ENCODE measurements around the gene FAM184A. TPM values are rescaled to one million over a fixed set of nuclear protein-coding genes. Genes with fewer than 3 reads are reported as not detected.

The FAM184A gene
- total and polyA plus RNA-seq, 10 of the 15 experiments (the other 5 are each of a cell fraction or from before 2014, with no cell fraction given), result 0.15 to 0.23 TPM; not detected in 8

- Histone ChIP-seq H3K4me2 (ENCODE audit: control insufficient read depth, insufficient read depth) (no peak overlapping the region), H3K4me1 (ENCODE audit: control insufficient read depth, insufficient read depth, low read length) (no peaks in the 10 kb centered on the region), H3K9ac (ENCODE audit: control insufficient read depth, insufficient read depth, low read length) (no peak overlapping the region), H2AFZ (ENCODE audit: control insufficient read depth, low read depth, low read length) (no peak overlapping the region), H3K27ac (ENCODE audit: control insufficient read depth, insufficient read depth) (no peak overlapping the region), H3K4me3 (no peak overlapping the region), H3K79me2 (ENCODE audit: control insufficient read depth, insufficient read depth, low read length) (no peaks in the 10 kb centered on the region), H3K36me3 (ENCODE audit: control insufficient read depth in 2 of 2, insufficient read depth in 2 of 2, low read length in 1 of 2) (no peaks in the 10 kb centered on the region), H3K9me3 (replicated peaks; ENCODE audit: control insufficient read depth, insufficient read depth, low read length) (no peaks in the 10 kb centered on the region), H4K20me1 (ENCODE audit: control insufficient read depth, insufficient read depth) (no peaks in the 10 kb centered on the region), H3K27me3 (replicated peaks in 1 of 2; ENCODE audit: control insufficient read depth in 2 of 2, insufficient read depth in 2 of 2, low read length in 1 of 2) (no peaks in the 10 kb centered on the region; a peak in 1 of 4 replicates)
- intact Hi-C loops (cut with micrococcal nuclease; ENCODE audit: unreplicated experiment), result no loop called here
- ATAC-seq (no peak), FAIRE-seq (no peak), DNase-seq (ENCODE audit: low read depth, low spot score) (no peak)
- ChIA-PET CTCF (no interaction called here), POLR2A (no interaction called here), SMC1A (ENCODE audit: uncharacterized antibody, unreplicated experiment) (no interaction called here), RAD21 (ENCODE audit: unreplicated experiment) (no interaction called here)
- no TSS peak for BruUV-seq (replicated peaks)
- 0% methylated on average over 1 of the region's 1 CpG for whole genome bisulfite sequencing (ENCODE audit: insufficient coverage, insufficient replicate concordance, low lambda C conversion rate, missing lambda C conversion rate)
- in situ Hi-C loops (cut with MboI), result no loop called here
- TF ChIP-seq TCF3 (IDR thresholded peaks at IDR 0.05; ENCODE audit: borderline replicate concordance, insufficient read depth, low read depth, low read length) (no peak), LARP7 (IDR thresholded peaks at IDR 0.05) (no peak), PRDM15 (CRISPR knock-in tag; IDR thresholded peaks at IDR 0.05) (no peak), ZNF687 (IDR thresholded peaks at IDR 0.05) (no peak), FOS (IDR thresholded peaks at IDR 0.05; ENCODE audit: borderline replicate concordance, extremely low read depth, insufficient read length) (no peak), KLF5 (IDR thresholded peaks at IDR 0.05; ENCODE audit: partially characterized antibody) (no peak), BCL3 (IDR thresholded peaks at IDR 0.05; ENCODE audit: borderline replicate concordance, insufficient read depth, low read depth, low read length, poor library complexity, severe bottlenecking) (no peak), PML (IDR thresholded peaks at IDR 0.05; ENCODE audit: low read length) (no peak), ZNF592 (IDR thresholded peaks at IDR 0.05) (no peak), SREBF1 (IDR thresholded peaks at IDR 0.05; ENCODE audit: low read length) (no peak), IKZF1 (conservative IDR thresholded peaks at IDR 0.05) (no peak), PAX5 (IDR thresholded peaks at IDR 0.05; ENCODE audit: borderline replicate concordance, low read depth, low read length) (no peak)
These were observed 25.5 kb downstream of the FAM184A start for GRCh38 chr6:119052987-119053386.

Measured in GM12878 (cell line).